Immature natural killer cell (primary cell): ENCODE data around the gene PKP4. TPM values are rescaled to one million over a fixed set of nuclear protein-coding genes. Genes with fewer than 3 reads are reported as not detected.

Experiments
- DNase-seq, 3 donors: peaks; one replicate each; pipeline ENCODE4 v3.0.0; 2022; ENCODE audit warnings: mixed read lengths in 1 of 3
- H3K27ac Mint-ChIP-seq, 6 donors: one replicate each; pipeline ENCODE4 v1.8.0; 2020; ENCODE audit warnings: mixed read lengths in 6 of 6, mild to moderate bottlenecking in 5 of 6, inconsistent platforms in 4 of 6, moderate library complexity in 3 of 6
- H3K27me3 Mint-ChIP-seq, 3 donors: one replicate each; pipeline ENCODE4 v1.8.0; 2020 to 2021; ENCODE audit warnings: low read depth in 3 of 3, mild to moderate bottlenecking in 3 of 3, mixed read lengths in 3 of 3, moderate library complexity in 3 of 3, inconsistent platforms in 1 of 3
- H3K36me3 Mint-ChIP-seq, 3 donors: one replicate each; pipeline ENCODE4 v1.8.0; 2020; ENCODE audit warnings: mixed read lengths in 3 of 3, inconsistent platforms in 2 of 3, mild to moderate bottlenecking in 2 of 3
- H3K4me1 Mint-ChIP-seq, 2 donors: one replicate each; pipeline ENCODE4 v1.8.0; 2020; ENCODE audit warnings: inconsistent platforms in 2 of 2, mild to moderate bottlenecking in 2 of 2, mixed read lengths in 2 of 2, moderate library complexity in 1 of 2
- H3K4me3 Mint-ChIP-seq, 5 donors: one replicate each; pipeline ENCODE4 v1.8.0; 2020; ENCODE audit warnings: mild to moderate bottlenecking in 5 of 5, mixed read lengths in 5 of 5, inconsistent platforms in 3 of 5, moderate library complexity in 3 of 5
- H3K9me3 Mint-ChIP-seq, 6 donors: one replicate each; pipeline ENCODE4 v1.8.0; 2020; ENCODE audit warnings: mild to moderate bottlenecking in 6 of 6, mixed read lengths in 6 of 6, inconsistent platforms in 4 of 6, moderate library complexity in 3 of 6
- polyA plus RNA-seq, 3 donors: library from polyadenylated mRNA; unstranded; fragments of 300-500 nt; fragmentation: Illumina TruSeq; gene quantifications; one replicate each; pipeline ENCODE4 v1.2.3, GENCODE V29; 2021

The PKP4 gene
- polyA plus RNA-seq, 3 donors from 2014 or later, result 0.13 to 1.7 (median 0.47) TPM

- no peak for DNase-seq
- Mint-ChIP-seq H3K36me3 (no peaks in the 10 kb centered on the region), H3K9me3 (peaks cover 0 to 2% (median 0%) of the 10 kb centered on the region in 6 donors), H3K27me3 (peaks cover 2 to 7% (median 6%) of the 10 kb centered on the region in 3 donors), H3K27ac (no peak overlapping the region), H3K4me3 (no peak overlapping the region), H3K4me1 (no peaks in the 10 kb centered on the region)
These were observed 272.7 kb downstream of the PKP4 start for GRCh38 chr2:158729451-158729850.

GRCh38 chr2:158729873-158730620 lies 273.3 kb downstream of the PKP4 start:
- Mint-ChIP-seq H3K36me3 (no peaks in the 10 kb centered on the region), H3K4me3 (no peak overlapping the region), H3K27ac (no peak overlapping the region), H3K9me3 (peaks cover 0 to 2% (median 0%) of the 10 kb centered on the region in 6 donors), H3K27me3 (peaks cover 2 to 8% (median 7%) of the 10 kb centered on the region in 3 donors), H3K4me1 (no peaks in the 10 kb centered on the region)
- no peak for DNase-seq

GRCh38 chr2:158730621-158731140 lies 273.9 kb downstream of the PKP4 start:
- Mint-ChIP-seq H3K4me1 (no peaks in the 10 kb centered on the region), H3K9me3 (peaks cover 0 to 2% (median 0%) of the 10 kb centered on the region in 6 donors), H3K4me3 (no peak overlapping the region), H3K27ac (no peak overlapping the region), H3K27me3 (peaks cover 2 to 9% (median 8%) of the 10 kb centered on the region in 3 donors), H3K36me3 (no peaks in the 10 kb centered on the region)
- no peak for DNase-seq

GRCh38 chr2:158731386-158731785 lies 274.6 kb downstream of the PKP4 start:
- no peaks in the 10 kb centered on the region for H3K4me1 Mint-ChIP-seq
- H3K4me3 Mint-ChIP-seq, result no peak overlapping the region
- peaks cover 0 to 2% (median 0%) of the 10 kb centered on the region in 6 donors for H3K9me3 Mint-ChIP-seq
- H3K27me3 Mint-ChIP-seq, result peaks cover 2 to 8% (median 3%) of the 10 kb centered on the region in 3 donors
- DNase-seq, result no peak
- H3K36me3 Mint-ChIP-seq, result no peaks in the 10 kb centered on the region
- no peak overlapping the region for H3K27ac Mint-ChIP-seq

Other genes starting within 250 kb of the PKP4 start
- not detected for gene CCDC148, start 199 bp upstream of the PKP4 start, polyA plus RNA-seq